Psoas muscle (tissue), 8 donors: ENCODE data around the gene KRT33A. TPM values are rescaled to one million over a fixed set of nuclear protein-coding genes. Genes with fewer than 3 reads are reported as not detected.

Experiments used
- ATAC-seq, 4 donors: fragments of 200-7000 bp; cut with Tn5 transposase; one replicate each; pipeline ENCODE4 v1.9.1; 2020; ENCODE audit warnings: moderate library complexity in 3 of 4, mild to moderate bottlenecking in 2 of 4
- DNase-seq, 2 donors: peaks; one replicate each; pipeline ENCODE4 v3.0.0-alpha.2; 2020
- H3K27ac ChIP-seq: fragments of 200-600 bp; one replicate; pipeline ENCODE4 v1.8.0; 2022
- H3K27me3 ChIP-seq, 3 donors: fragments of 200-600 bp in 1 of 3; one replicate each; pipeline versions ENCODE4 v1.6.1 to v1.8.0; 2013 to 2022; ENCODE audit warnings: low read length in 2 of 3, mild to moderate bottlenecking in 2 of 3, moderate library complexity in 1 of 3; ENCODE audit not compliant: insufficient read depth in 3 of 3
- H3K36me3 ChIP-seq, 2 donors: fragments of 200-600 bp in 1 of 2; one replicate each; pipeline versions ENCODE4 v1.6.1 to v1.8.0; 2013 to 2022; ENCODE audit warnings: low read depth in 1 of 2, mild to moderate bottlenecking in 1 of 2, moderate library complexity in 1 of 2; ENCODE audit not compliant: insufficient read depth in 1 of 2
- H3K4me1 ChIP-seq: fragments of 200-600 bp; one replicate; pipeline ENCODE4 v1.8.0; 2022
- H3K4me3 ChIP-seq: fragments of 200-600 bp; one replicate; pipeline ENCODE4 v1.8.0; 2022; ENCODE audit warnings: mild to moderate bottlenecking
- H3K9me3 ChIP-seq: fragments of 200-600 bp; one replicate; pipeline ENCODE4 v1.8.0; 2022
- CTCF ChIP-seq: fragments of 200-600 bp; IDR thresholded peaks from one replicate; pipeline ENCODE4 v1.8.0; 2022; ENCODE audit warnings: antibody characterized with exemption
- WGBS, 3 donors: extraction: QIAGEN DNeasy Blood & Tissue Kit; methylation state at CpG; one replicate each; pipeline versions ENCODE4 v1.1.6 to v1.1.7; 2013; 5-methylcytosine and 5-hydroxymethylcytosine counted together
- intact Hi-C, 2 donors: fragments of 100-400 bp; cut with DNase I; formaldehyde crosslinking; loops; one replicate each; pipeline versions ENCODE4 v1.11.0 to v1.14.2; 2022
- polyA plus RNA-seq, 3 donors: library from polyadenylated mRNA; stranded (reverse); fragments of 200-250 nt; gene quantifications; one replicate each; pipeline ENCODE4 v1.2.3, GENCODE V29; 2013
- total RNA-seq, 4 donors: library from RNA; stranded (reverse); fragmentation: NEBNext Ultra II Directional in 2 of 4; extraction: Animal tissue kit (Norgen Biotek cat#: 25700) in 2 of 4; gene quantifications; one replicate each; pipeline versions ENCODE4 v1.2.1 to v1.2.4, GENCODE V29; 2021 to 2023
- donor health status: healthy with polysubstance abuse.
- donor health status: DM: no; HTN: no; CAD: no; lungs with moderate emphysema.
- donor health status: Bipolar disorder and iron deficiency.
- donor health status: healthy.
- donor health status: DM: yes; HTN: yes; CAD: no.
- donor health status: DM: no; HTN: no; CAD: no.
- donor health status: DM: no; HTN: no; CAD: no.
- donor health status: DM: yes; HTN: yes; CAD: no.

The KRT33A gene
- total and polyA plus RNA-seq, 7 donors = not detected

- no peak for DNase-seq
- H3K4me3 ChIP-seq = no peak overlapping the region
- H3K27me3 ChIP-seq = peaks cover 0 to 5% (median 0%) of the 10 kb centered on the region in 3 donors
- H3K4me1 ChIP-seq = no peaks in the 10 kb centered on the region
- H3K36me3 ChIP-seq = no peaks in the 10 kb centered on the region
- intact Hi-C loops = no loop called here
- 21 to 26% (median 23%) methylated on average over 2 of the region's 2 CpGs for WGBS, 3 donors
- no peaks in the 10 kb centered on the region for H3K9me3 ChIP-seq
- TF ChIP-seq CTCF = no peak
- H3K27ac ChIP-seq = no peak overlapping the region
- ATAC-seq = no peak
Measured at GRCh38 chr17:41377546-41377945, 26.9 kb upstream of the KRT33A start.

GRCh38 chr17:41369713-41370112 lies 19.1 kb upstream of the KRT33A start, which contains the start of gene KRT33B:
TSS of gene KRT33B (minus strand) at chr17:41369813. CDS start at chr17:41369750, 63 bp downstream.
- intact Hi-C loops = no loop called here
- 57 to 86% (median 68%) methylated on average over 1 of the region's 1 CpG for WGBS, 3 donors
- TF ChIP-seq CTCF = no peak
- Histone ChIP-seq H3K27ac (no peak within 1 kb of the TSS), H3K9me3 (no peaks in the 10 kb centered on the region), H3K4me3 (no peak within 1 kb of the TSS), H3K36me3 (no peaks in the 10 kb centered on the region), H3K4me1 (no peaks in the 10 kb centered on the region), H3K27me3 (peaks cover 0 to 5% (median 2%) of the 10 kb centered on the region in 3 donors)
- ATAC-seq = no peak
- no peak for DNase-seq

- H3K9me3 ChIP-seq = no peaks in the 10 kb centered on the region
- H3K4me1 ChIP-seq = no peaks in the 10 kb centered on the region
- no peak overlapping the region for H3K4me3 ChIP-seq
- intact Hi-C loops = no loop called here
- TF ChIP-seq CTCF = no peak
- H3K27ac ChIP-seq = no peak overlapping the region
- no peak for DNase-seq
- peaks cover 0 to 2% (median 1%) of the 10 kb centered on the region in 3 donors for H3K27me3 ChIP-seq
- no peak for ATAC-seq
- no peaks in the 10 kb centered on the region for H3K36me3 ChIP-seq
- 93 to 98% (median 94%) methylated on average over 2 of the region's 2 CpGs for WGBS, 3 donors
Measured at GRCh38 chr17:41369023-41369422, 18.4 kb upstream of the KRT33A start.

GRCh38 chr17:41367426-41368075 lies 16.9 kb upstream of the KRT33A start:
- Histone ChIP-seq H3K9me3 (no peaks in the 10 kb centered on the region), H3K4me1 (no peaks in the 10 kb centered on the region), H3K27ac (no peak overlapping the region), H3K4me3 (no peak overlapping the region), H3K27me3 (peaks cover 0 to 2% (median 0%) of the 10 kb centered on the region in 3 donors), H3K36me3 (no peaks in the 10 kb centered on the region)
- intact Hi-C loops = no loop called here
- 59 to 64% (median 63%) methylated on average over 10 of the region's 10 CpGs for WGBS, 3 donors
- ATAC-seq (no peak), DNase-seq (no peak)
- TF ChIP-seq CTCF = no peak

GRCh38 chr17:41366070-41366469 lies 15.4 kb upstream of the KRT33A start:
- H3K4me3 ChIP-seq = no peak overlapping the region
- H3K4me1 ChIP-seq = no peaks in the 10 kb centered on the region
- intact Hi-C loops = no loop called here
- no peak for TF ChIP-seq CTCF
- H3K27ac ChIP-seq = no peak overlapping the region
- H3K27me3 ChIP-seq = peaks cover 0 to 2% (median 0%) of the 10 kb centered on the region in 3 donors
- DNase-seq (no peak), ATAC-seq (no peak)
- H3K9me3 ChIP-seq = no peaks in the 10 kb centered on the region
- no peaks in the 10 kb centered on the region for H3K36me3 ChIP-seq
